Suppressor macrophage (primary cell): ENCODE results near the gene CATSPER4.

ENCODE experiments used
- DNase-seq, 4 experiments: peaks; one replicate each; pipeline ENCODE4 v3.0.0-alpha.2; 2020 to 2022

CATSPER4 gene

GRCh38 chr1:26195805-26196204 lies 5.4 kb downstream of the CATSPER4 start:
- DNase-seq, result no peak

DNA sequence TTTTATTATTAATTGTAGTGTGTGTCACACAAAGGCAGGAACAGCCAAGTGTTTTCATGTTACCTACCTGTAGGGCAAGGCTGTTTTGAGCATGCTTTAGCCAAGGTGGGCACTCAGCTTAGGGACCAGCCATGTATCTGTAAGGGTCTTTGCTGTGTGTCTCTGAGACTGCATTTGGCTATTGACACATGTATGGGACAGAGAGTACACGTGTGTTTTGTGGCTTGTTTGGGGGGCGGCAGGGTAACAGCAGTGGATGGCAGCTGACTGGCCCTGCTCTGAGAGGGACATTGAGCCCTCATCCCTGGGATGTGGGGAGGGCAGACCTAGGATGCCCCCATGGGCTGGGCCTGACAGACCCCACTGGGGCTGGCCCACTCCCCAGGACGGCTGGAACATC lies 6.9 kb downstream of the CATSPER4 start:
- no peak for DNase-seq

GRCh38 chr1:26197813-26198212 lies 7.4 kb downstream of the CATSPER4 start:
- no peak for DNase-seq

DNA sequence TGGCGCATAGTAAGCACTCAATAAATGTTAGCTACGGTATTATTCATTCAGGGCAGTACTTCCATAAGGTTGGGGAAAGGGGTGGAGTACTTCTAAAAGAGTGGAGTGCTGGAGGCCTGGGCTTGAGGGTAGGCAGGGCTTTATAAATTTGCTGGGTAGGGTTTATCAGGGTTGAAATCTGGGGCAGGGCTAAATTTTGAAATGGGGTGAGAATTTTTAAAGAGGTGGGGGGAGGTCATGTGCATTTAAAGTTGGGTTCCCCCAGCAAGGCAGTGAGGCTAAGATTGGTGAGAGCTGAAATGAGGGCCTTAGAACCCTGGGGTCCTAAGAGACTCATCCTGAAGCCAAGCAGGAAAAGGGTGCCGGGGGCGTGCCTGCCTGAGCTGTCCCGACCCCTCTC lies 10.0 kb downstream of the CATSPER4 start:
- no peak for DNase-seq

GRCh38 chr1:26203642-26204318 lies 13.4 kb downstream of the CATSPER4 start:
- peak in 3 of 4 experiments; percentile 8 to 23 (median 16) for DNase-seq

GRCh38 chr1:26210147-26210870 lies 19.9 kb downstream of the CATSPER4 start:
- DNase-seq, result no peak

GRCh38 chr1:26212726-26213125 lies 22.3 kb downstream of the CATSPER4 start:
- DNase-seq, result no peak

GRCh38 chr1:26213335-26213905 lies 23.0 kb downstream of the CATSPER4 start:
- DNase-seq, result no peak

DNA sequence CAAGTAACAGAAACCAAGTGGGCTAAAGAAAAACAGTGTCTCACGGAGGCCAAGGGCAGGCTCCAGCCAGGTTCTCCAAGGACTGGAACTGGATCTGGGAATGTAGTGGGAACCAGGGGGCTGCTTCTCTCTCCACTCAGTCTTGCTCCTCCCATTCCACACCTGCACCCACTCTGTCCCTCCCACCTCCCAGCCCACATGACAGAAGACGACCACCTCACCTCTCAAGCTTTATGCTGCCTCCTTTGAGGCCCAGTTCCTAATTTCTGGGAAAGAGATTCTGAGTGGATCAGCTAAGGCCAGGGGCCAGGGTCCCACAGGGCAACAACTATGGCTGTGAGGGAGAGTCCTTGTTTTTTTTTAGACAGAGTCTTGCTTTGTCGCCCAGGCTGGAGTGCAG lies 24.8 kb downstream of the CATSPER4 start:
- DNase-seq, result no peak

DNA sequence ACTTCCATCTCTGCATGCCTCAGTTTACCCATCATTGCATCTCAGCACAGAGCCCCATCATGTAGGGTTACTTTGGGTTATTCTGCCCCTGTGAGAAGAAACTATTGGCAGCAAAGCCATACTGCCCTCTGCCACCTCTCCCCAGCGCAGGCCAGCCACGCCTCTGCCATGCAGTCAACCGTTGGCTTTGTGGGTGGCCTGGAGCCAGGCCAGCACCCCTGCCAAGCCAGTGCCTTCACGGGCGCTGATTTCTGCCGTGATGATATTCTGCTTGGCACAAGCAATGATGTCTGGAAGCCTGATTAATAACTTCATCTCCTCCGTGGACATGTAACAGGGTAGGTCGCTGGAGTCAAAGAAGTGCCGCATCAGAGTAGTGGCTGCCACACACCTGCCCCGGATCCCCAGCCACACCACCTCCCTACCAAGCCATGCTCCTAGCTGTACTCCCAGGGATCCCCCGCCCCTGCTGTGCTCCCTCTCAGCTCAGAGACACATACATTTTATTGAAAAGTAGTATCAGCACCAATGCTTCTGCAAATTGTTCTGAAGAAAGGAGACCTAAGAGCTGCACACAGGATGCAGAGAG lies 28.6 kb downstream of the CATSPER4 start:
- DNase-seq, result no peak

- no peak for DNase-seq
Observed at GRCh38 chr1:26220199-26220912, 30.0 kb downstream of the CATSPER4 start.

DNA sequence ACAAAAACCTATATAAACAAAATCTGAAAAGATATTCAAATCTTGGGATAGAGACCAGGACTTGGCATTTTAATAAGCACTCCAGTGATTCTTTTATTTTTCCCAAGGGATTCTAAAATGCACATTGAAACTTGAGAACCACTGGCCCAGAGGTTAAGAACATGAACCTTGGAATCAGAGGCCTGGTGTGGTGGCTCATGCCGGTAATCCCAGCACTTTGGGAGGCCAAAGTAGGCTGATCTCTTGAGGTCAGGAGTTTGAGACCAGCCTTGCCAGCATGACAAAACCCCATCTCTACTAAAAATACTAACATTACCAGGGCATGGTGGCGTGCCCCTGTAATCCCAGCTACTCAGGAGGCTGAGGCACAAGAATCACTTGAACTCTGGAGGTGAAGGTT lies 30.7 kb downstream of the CATSPER4 start:
- DNase-seq, result no peak

GRCh38 chr1:26224606-26225005 lies 34.2 kb downstream of the CATSPER4 start:
- DNase-seq, result no peak

GRCh38 chr1:26225033-26225831 lies 34.8 kb downstream of the CATSPER4 start:
- peak; percentile 24 to 69 (median 46) for DNase-seq

GRCh38 chr1:26230682-26231081 lies 40.3 kb downstream of the CATSPER4 start:
- peak; percentile 61 to 80 (median 71) for DNase-seq

DNA sequence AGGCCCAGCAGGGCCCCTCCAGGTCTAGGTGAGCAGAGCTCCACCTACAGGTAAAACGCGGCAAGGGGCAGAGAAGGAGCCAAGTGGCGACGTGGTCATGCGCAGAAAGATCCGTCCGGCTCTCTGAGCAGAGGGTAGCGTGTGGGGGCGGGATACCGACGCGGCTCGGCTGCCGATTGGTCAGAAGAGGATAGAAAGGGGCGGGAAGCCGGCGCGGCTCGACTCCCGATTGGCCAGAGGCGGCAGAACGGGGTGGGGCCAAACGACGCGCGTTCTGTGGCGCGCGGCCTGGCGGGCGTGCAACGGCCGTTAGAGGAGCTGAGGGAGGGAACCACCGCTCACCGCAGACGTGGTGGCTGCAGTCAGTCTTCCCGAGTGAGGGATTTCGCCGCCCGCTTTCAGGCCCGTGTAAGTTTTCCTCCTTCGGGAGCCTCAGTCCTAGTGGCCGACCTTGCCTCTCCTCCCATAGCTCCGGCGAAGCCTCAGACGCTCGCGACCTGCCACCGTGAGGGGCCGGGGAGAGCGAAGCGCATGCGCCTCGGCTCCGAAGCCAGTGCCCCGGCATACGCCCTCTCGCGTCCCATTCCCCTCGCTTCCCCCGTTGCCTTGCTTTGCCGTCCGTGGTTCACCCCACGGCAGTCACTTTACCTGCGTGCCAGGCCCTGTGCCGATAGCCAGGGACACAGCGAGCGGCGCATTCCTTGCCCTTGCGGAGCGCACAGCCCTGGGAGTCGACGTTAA lies 43.7 kb downstream of the CATSPER4 start, which contains the start of gene CEP85:
TSS of gene CEP85 (plus strand) at position 298 of the 741 bp plus-strand sequence. CDS start 5,584 bp downstream, outside the sequence.
- DNase-seq, result peak; percentile 99

DNA sequence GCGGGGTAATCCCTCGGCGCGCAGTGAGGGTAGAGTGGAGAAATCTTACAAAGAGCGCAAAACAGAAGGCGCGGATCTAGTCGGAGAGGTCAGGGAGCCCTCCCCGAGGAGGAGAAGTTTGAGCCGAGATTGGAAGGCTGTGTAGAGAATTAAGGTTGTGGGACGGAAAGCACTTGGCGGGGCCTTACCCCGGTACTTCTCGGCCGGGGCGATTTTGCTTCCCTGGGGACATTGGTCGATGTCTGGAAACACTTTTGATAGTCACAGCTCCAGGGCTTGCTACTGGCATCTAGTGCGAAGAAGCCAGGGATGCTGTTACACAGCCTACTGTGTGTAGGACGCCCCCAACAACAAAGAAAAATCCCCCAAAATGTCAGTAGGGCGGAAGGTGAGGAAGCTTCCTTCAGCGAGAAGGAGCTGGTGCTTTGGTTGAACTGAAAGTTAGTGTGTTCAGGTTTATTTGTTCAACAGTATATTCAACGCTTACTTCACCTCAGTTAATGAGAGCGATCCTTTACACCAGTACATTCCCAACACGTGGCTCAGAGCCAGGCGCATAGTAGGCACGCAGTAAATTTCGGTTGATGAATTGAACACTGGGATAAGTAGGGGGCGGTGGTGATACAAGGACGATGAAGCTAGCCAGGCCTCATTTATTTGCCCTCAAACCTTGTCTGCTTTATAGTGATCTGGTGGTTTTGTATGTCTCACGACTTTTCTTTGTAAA lies 44.4 kb downstream of the CATSPER4 start:
- peak in 3 of 4 experiments; percentile 13 to 21 (median 17) for DNase-seq

GRCh38 chr1:26237230-26237966 lies 47.0 kb downstream of the CATSPER4 start:
- peak in 2 of 4 experiments; percentile 20 to 28 for DNase-seq

- DNase-seq, result no peak
Observed at GRCh38 chr1:26239936-26240335, 49.5 kb downstream of the CATSPER4 start.
